GM23338 (cell line): ENCODE data around the gene AP2A2. TPM values are rescaled to one million over a fixed set of nuclear protein-coding genes. Genes with fewer than 3 reads are reported as not detected.

Experiments
- ATAC-seq: fragments of 200-7000 bp; cut with Tn5 transposase; 3 replicates; pipeline ENCODE4 v1.9.1; 2020
- DNase-seq: peaks from one replicate; pipeline ENCODE4 v3.0.0-alpha.2; 2015; ENCODE audit warnings: low spot score
- H2AFZ ChIP-seq: fragments of 200-600 bp; sonication (generic); 2 replicates; pipeline ENCODE4 v1.8.0; 2016; ENCODE audit warnings: antibody characterized with exemption, mild to moderate bottlenecking, moderate library complexity
- H3F3A ChIP-seq: fragments of 200-600 bp; sonication (generic); replicated peaks from 2 replicates; pipeline ENCODE4 v1.8.0; 2017; ENCODE audit warnings: antibody characterized with exemption, mixed run types, low read depth
- H3K27ac ChIP-seq: fragments of 200-600 bp; sonication (generic); 2 replicates; pipeline ENCODE4 v1.6.1; 2016; ENCODE audit warnings: low read depth
- H3K27me3 ChIP-seq: fragments of 200-600 bp; sonication (generic); 2 replicates; pipeline ENCODE4 v1.8.0; 2016; ENCODE audit warnings: mild to moderate bottlenecking, mixed run types, moderate library complexity; ENCODE audit not compliant: insufficient read depth
- H3K36me3 ChIP-seq: fragments of 200-600 bp; sonication (generic); 2 replicates; pipeline ENCODE4 v1.8.0; 2016; ENCODE audit warnings: mild to moderate bottlenecking; ENCODE audit not compliant: insufficient read depth
- H3K4me1 ChIP-seq: fragments of 200-600 bp; sonication (generic); 2 replicates; pipeline ENCODE4 v1.8.0; 2016; ENCODE audit warnings: mild to moderate bottlenecking, moderate library complexity; ENCODE audit not compliant: insufficient read depth
- H3K4me2 ChIP-seq: fragments of 200-600 bp; sonication (generic); 2 replicates; pipeline ENCODE4 v1.7.1; 2017; ENCODE audit warnings: mixed run types
- H3K4me3 ChIP-seq: fragments of 200-600 bp; sonication (generic); 2 replicates; pipeline ENCODE4 v1.6.1; 2016; ENCODE audit warnings: mixed run types
- H3K79me2 ChIP-seq: fragments of 200-600 bp; sonication (generic); replicated peaks from 2 replicates; pipeline ENCODE4 v1.8.0; 2017; ENCODE audit warnings: mild to moderate bottlenecking; ENCODE audit not compliant: insufficient read depth
- H3K9me2 ChIP-seq: fragments of 200-600 bp; sonication (generic); 2 replicates; pipeline ENCODE4 v1.8.0; 2017; ENCODE audit not compliant: insufficient read depth
- H4K20me1 ChIP-seq: fragments of 200-600 bp; sonication (generic); replicated peaks from 2 replicates; pipeline ENCODE4 v1.8.0; 2017; ENCODE audit warnings: mild to moderate bottlenecking; ENCODE audit not compliant: insufficient read depth
- H3K27ac Mint-ChIP-seq: 2 replicates; pipeline ENCODE4 v1.8.0; 2020; ENCODE audit warnings: inconsistent platforms, mild to moderate bottlenecking, moderate library complexity, mixed read lengths
- H3K27me3 Mint-ChIP-seq: 3 replicates; pipeline ENCODE4 v1.8.0; 2022; ENCODE audit warnings: low read depth, mild to moderate bottlenecking, moderate library complexity, mixed read lengths, inconsistent platforms; ENCODE audit not compliant: insufficient read depth, poor library complexity
- H3K36me3 Mint-ChIP-seq: 3 replicates; pipeline ENCODE4 v1.8.0; 2021; ENCODE audit warnings: low read depth, mild to moderate bottlenecking, inconsistent platforms, moderate library complexity, mixed read lengths
- H3K4me1 Mint-ChIP-seq: 3 replicates; pipeline ENCODE4 v1.8.0; 2020; ENCODE audit warnings: mild to moderate bottlenecking, inconsistent platforms, mixed read lengths
- H3K4me3 Mint-ChIP-seq: 3 replicates; pipeline ENCODE4 v1.8.0; 2021; ENCODE audit warnings: moderate library complexity, mild to moderate bottlenecking, inconsistent platforms, mixed read lengths
- H3K9me3 Mint-ChIP-seq: 3 replicates; pipeline ENCODE4 v1.8.0; 2020; ENCODE audit warnings: moderate library complexity, mild to moderate bottlenecking, inconsistent platforms, mixed read lengths
- CTCF ChIP-seq, 2 experiments: fragments of 200-600 bp in 1 of 2; sonication (generic) in 1 of 2; conservative IDR thresholded peaks; 2 replicates each; pipeline versions ENCODE4 v1.5.1 to v1.6.1; 2016 to 2017; ENCODE audit warnings: antibody characterized with exemption in 2 of 2, low read depth in 2 of 2, mild to moderate bottlenecking in 2 of 2, moderate library complexity in 1 of 2
- JUNB ChIP-seq: IDR thresholded peaks from one replicate; pipeline ENCODE4 v1.6.1; 2016; ENCODE audit warnings: antibody characterized with exemption; ENCODE audit not compliant: unreplicated experiment
- STAT1 ChIP-seq: IDR thresholded peaks from one replicate; pipeline ENCODE4 v1.6.1; 2016; ENCODE audit warnings: antibody characterized with exemption; ENCODE audit not compliant: unreplicated experiment
- ZNF462 ChIP-seq: fragments of 250-450 bp; sonication (Bioruptor Pico); IDR thresholded peaks from 2 replicates; pipeline ENCODE4 v1.5.0; 2020; ENCODE audit warnings: mild to moderate bottlenecking, moderate library complexity
- polyA plus RNA-seq: library from polyadenylated mRNA; unstranded; fragments of >200 nt; fragmentation: Nextera tagmentation; extraction: Ambion mirVana; gene quantifications from 2 replicates; pipeline ENCODE4 v1.2.1, GENCODE V29; 2016
- total RNA-seq: library from RNA; depleted of rRNA; stranded (reverse); fragments of >200 nt; shearing (Covaris generic); gene quantifications from 2 replicates; pipeline ENCODE4 v1.2.3, GENCODE V29; 2014

AP2A2 gene
- total and polyA plus RNA-seq, 2 experiments from 2014 or later = 23.7 to 47.5 TPM

- H2AFZ ChIP-seq = no peak overlapping the region
- no peaks in the 10 kb centered on the region for H3K4me1 ChIP-seq
- H3K9me3 Mint-ChIP-seq = no peaks in the 10 kb centered on the region
- DNase-seq (peak; percentile 42), ATAC-seq (peak; percentile 16)
- no peak overlapping the region for H3K27ac ChIP-seq
- H3K27ac Mint-ChIP-seq = no peak overlapping the region
- H3K4me3 Mint-ChIP-seq = no peak overlapping the region
- H3K36me3 ChIP-seq = no peaks in the 10 kb centered on the region
- no peaks in the 10 kb centered on the region for H3K79me2 ChIP-seq
- H3K9me2 ChIP-seq = no peaks in the 10 kb centered on the region
- no peak overlapping the region for H3K4me3 ChIP-seq
- no peak for TF ChIP-seq ZNF462 (CRISPR knock-in tag)
- TF ChIP-seq CTCF (conservative IDR thresholded peaks at IDR 0.05; ENCODE audit: low read depth in 2 of 2) = peak in 1 of 2 experiments; percentile 17; a peak in 1 of 4 replicates
- no peaks in the 10 kb centered on the region for H4K20me1 ChIP-seq
- H3K27me3 Mint-ChIP-seq = peaks cover 15% of the 10 kb centered on the region
- H3F3A ChIP-seq = no peaks in the 10 kb centered on the region
- H3K36me3 Mint-ChIP-seq = no peaks in the 10 kb centered on the region; the same call in 2 of the 3 replicates
- no peaks in the 10 kb centered on the region for H3K4me1 Mint-ChIP-seq
- no peaks in the 10 kb centered on the region for H3K27me3 ChIP-seq
- H3K4me2 ChIP-seq = no peak overlapping the region
These were observed 104.0 kb downstream of the AP2A2 start for GRCh38 chr11:1029654-1030053.

GRCh38 chr11:1030086-1030485, 104.4 kb downstream of the AP2A2 start:
- no peaks in the 10 kb centered on the region for H3K4me1 ChIP-seq
- no peaks in the 10 kb centered on the region for H3F3A ChIP-seq
- Mint-ChIP-seq H3K27me3 (peaks cover 15% of the 10 kb centered on the region), H3K36me3 (no peaks in the 10 kb centered on the region; the same call in 2 of the 3 replicates), H3K4me1 (no peaks in the 10 kb centered on the region), H3K27ac (no peak overlapping the region), H3K9me3 (no peaks in the 10 kb centered on the region), H3K4me3 (no peak overlapping the region)
- no peaks in the 10 kb centered on the region for H3K27me3 ChIP-seq
- no peaks in the 10 kb centered on the region for H3K79me2 ChIP-seq
- H3K4me2 ChIP-seq = no peak overlapping the region
- H2AFZ ChIP-seq = no peak overlapping the region
- no peak overlapping the region for H3K4me3 ChIP-seq
- no peaks in the 10 kb centered on the region for H3K36me3 ChIP-seq
- no peaks in the 10 kb centered on the region for H4K20me1 ChIP-seq
- no peak overlapping the region for H3K27ac ChIP-seq
- ATAC-seq = no peak
- no peak for DNase-seq
- H3K9me2 ChIP-seq = no peaks in the 10 kb centered on the region
- no peak for TF ChIP-seq STAT1
- TF ChIP-seq ZNF462 (CRISPR knock-in tag) = no peak
- no peak for TF ChIP-seq JUNB
